ENCODE results near the gene ARF4.
"Not testable (repeated sequence)": the region's sequence is repeated elsewhere in the genome, so short reads cannot be mapped to it uniquely, and the experiment has no call there.

The ARF4 gene

DNA sequence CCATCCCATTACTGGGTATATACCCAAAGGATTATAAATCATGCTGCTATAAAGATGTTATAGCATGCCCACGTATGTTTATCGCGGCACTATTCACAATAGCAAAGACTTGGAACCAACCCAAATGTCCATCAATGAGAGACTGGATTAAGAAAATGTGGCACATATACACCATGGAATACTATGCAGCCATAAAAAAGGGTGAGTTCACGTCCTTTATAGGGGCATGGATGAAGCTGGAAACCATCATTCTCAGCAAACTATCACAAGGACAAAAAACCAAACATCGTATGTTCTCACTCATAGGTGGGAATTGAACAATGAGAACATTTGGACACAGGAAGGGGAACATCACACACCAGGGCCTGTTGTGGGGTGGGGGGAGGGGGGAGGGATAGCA is 14.7 kb upstream of the ARF4 start:
- H3K36me3 ChIP-seq (ENCODE audit: control insufficient read depth in 1 of 2, insufficient read depth in 2 of 2, low read length in 2 of 2); H3K27ac ChIP-seq (ENCODE audit: low read depth, low read length); H3K27me3 ChIP-seq (ENCODE audit: control insufficient read depth in 1 of 2, insufficient read depth in 2 of 2, low read length in 2 of 2); H3K9ac ChIP-seq (ENCODE audit: low read depth in 1 of 2, low read length in 2 of 2); H3K4me3 ChIP-seq (ENCODE audit: low read depth in 1 of 2, low read length in 2 of 2); H3K4me1 ChIP-seq (ENCODE audit: control insufficient read depth in 1 of 2, insufficient read depth in 2 of 2, low read length in 2 of 2); H3K9me3 ChIP-seq (ENCODE audit: control insufficient read depth in 1 of 2, low read length in 2 of 2): not testable (repeated sequence)

DNA sequence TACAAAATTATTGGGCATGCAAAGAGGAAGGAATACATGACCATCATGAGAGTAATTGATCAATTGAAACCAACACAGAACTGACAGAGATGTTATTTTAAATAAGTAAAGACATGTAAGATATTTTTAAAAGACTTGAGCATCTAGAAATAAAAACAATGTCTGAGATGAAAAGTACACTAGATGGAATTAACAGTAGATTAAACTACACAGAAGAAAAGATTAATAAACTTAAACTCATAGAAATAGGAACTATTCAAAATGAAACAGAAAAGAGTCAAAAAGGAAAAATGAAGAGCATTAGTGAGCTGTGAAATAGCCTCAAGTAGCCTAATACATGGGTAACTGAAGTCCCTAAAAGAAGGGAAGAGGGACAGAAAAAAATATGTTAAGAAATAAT is 8.5 kb upstream of the ARF4 start:
- H3K4me3 ChIP-seq (ENCODE audit: low read depth in 1 of 2, low read length in 2 of 2), result no peak overlapping the region
- H3K27me3 ChIP-seq (ENCODE audit: control insufficient read depth in 1 of 2, insufficient read depth in 2 of 2, low read length in 2 of 2), result no peaks in the 10 kb centered on the region
- H3K4me1 ChIP-seq (ENCODE audit: control insufficient read depth in 1 of 2, insufficient read depth in 2 of 2, low read length in 2 of 2), result no peaks in the 10 kb centered on the region
- H3K27ac ChIP-seq (ENCODE audit: low read depth, low read length), result no peak overlapping the region
- no peaks in the 10 kb centered on the region for H3K36me3 ChIP-seq (ENCODE audit: control insufficient read depth in 1 of 2, insufficient read depth in 2 of 2, low read length in 2 of 2)
- H3K9me3 ChIP-seq (ENCODE audit: control insufficient read depth in 1 of 2, low read length in 2 of 2), result no peaks in the 10 kb centered on the region
- no peak overlapping the region for H3K9ac ChIP-seq (ENCODE audit: low read depth in 1 of 2, low read length in 2 of 2)

DNA sequence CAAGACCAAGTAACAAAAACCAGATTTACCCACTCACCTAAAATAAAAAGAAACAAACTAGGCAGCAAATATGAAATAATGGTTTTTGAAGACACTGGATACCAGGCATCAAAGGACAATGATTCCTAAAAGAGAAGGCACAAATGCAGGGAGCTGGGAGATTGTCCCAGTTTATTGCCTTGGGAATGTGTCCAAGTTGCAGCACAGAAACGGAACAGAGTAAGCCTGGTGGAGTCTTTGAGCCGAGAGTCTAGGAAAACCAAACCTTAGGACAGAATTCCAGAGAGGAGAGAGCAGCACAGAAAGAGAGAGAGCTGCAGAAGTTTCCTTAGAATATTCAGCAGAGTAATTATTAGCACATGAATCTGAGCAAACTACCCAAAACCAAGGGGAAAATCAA is 7.8 kb upstream of the ARF4 start:
- Histone ChIP-seq H3K4me3 (ENCODE audit: low read depth in 1 of 2, low read length in 2 of 2) (peak overlapping the region in 1 of 2 donors; percentile 14), H3K27ac (ENCODE audit: low read depth, low read length) (no peak overlapping the region), H3K27me3 (ENCODE audit: control insufficient read depth in 1 of 2, insufficient read depth in 2 of 2, low read length in 2 of 2) (no peaks in the 10 kb centered on the region), H3K4me1 (ENCODE audit: control insufficient read depth in 1 of 2, insufficient read depth in 2 of 2, low read length in 2 of 2) (no peaks in the 10 kb centered on the region), H3K36me3 (ENCODE audit: control insufficient read depth in 1 of 2, insufficient read depth in 2 of 2, low read length in 2 of 2) (no peaks in the 10 kb centered on the region), H3K9me3 (ENCODE audit: control insufficient read depth in 1 of 2, low read length in 2 of 2) (no peaks in the 10 kb centered on the region), H3K9ac (ENCODE audit: low read depth in 1 of 2, low read length in 2 of 2) (no peak overlapping the region)

DNA sequence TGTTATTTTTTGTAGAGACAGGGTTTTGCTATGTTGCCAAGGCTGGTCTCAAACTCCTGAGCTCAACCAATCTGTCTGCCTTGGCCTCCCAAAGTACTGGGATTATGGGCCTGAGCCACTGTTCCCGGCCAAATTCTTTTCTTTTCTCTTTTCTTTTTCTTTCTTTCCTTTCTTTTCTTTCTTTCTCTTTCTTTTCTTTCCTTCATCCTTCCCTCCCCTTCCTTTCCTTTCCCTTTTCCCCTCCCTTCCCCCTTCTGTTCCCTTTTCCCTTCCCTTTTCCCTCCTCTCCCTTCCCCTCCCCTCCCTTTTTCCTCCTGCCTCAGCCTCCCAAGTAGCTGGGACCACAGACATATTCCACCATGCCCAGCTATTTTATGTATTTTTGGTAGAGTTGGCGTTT is 3.1 kb upstream of the ARF4 start:
- Histone ChIP-seq H3K4me3 (ENCODE audit: low read depth in 1 of 2, low read length in 2 of 2) (no peak overlapping the region), H3K36me3 (ENCODE audit: control insufficient read depth in 1 of 2, insufficient read depth in 2 of 2, low read length in 2 of 2) (no peaks in the 10 kb centered on the region), H3K9ac (ENCODE audit: low read depth in 1 of 2, low read length in 2 of 2) (no peak overlapping the region), H3K27ac (ENCODE audit: low read depth, low read length) (no peak overlapping the region), H3K27me3 (ENCODE audit: control insufficient read depth in 1 of 2, insufficient read depth in 2 of 2, low read length in 2 of 2) (no peaks in the 10 kb centered on the region), H3K9me3 (ENCODE audit: control insufficient read depth in 1 of 2, low read length in 2 of 2) (no peaks in the 10 kb centered on the region), H3K4me1 (ENCODE audit: control insufficient read depth in 1 of 2, insufficient read depth in 2 of 2, low read length in 2 of 2) (peaks cover 10 to 18% of the 10 kb centered on the region in 2 donors)

DNA sequence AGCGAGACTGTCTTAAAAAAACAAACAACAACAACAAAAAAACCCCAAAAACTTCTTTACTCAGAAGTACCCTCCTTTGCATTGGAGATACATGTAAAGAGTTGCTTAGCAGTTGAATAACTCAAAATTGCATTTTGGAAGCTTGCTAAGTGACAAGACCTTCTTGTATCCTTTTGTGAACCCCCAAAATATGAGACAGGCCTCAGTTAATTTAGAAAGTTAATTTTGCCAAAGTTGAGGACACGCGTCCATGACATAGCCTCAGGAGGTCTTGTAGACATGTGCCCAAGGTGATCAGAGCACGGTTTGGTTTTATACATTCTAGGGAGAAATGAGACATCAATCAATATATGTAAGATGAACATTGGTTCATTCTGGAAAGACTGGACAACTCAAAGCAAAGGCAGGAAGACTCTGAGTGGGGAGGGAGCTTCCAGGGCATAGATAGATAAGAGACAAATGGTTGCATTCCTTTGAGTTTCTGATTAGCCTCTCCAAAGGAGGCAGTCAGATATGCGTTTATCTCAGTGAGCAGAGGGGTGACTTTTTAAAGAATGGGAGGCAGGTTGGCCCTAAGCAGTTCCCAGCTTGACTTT is 1.7 kb upstream of the ARF4 start:
- peaks cover 10 to 31% of the 10 kb centered on the region in 2 donors for H3K4me1 ChIP-seq (ENCODE audit: control insufficient read depth in 1 of 2, insufficient read depth in 2 of 2, low read length in 2 of 2)
- H3K27me3 ChIP-seq (ENCODE audit: control insufficient read depth in 1 of 2, insufficient read depth in 2 of 2, low read length in 2 of 2), result no peaks in the 10 kb centered on the region
- peak overlapping the region; percentile 94 for H3K27ac ChIP-seq (ENCODE audit: low read depth, low read length)
- H3K36me3 ChIP-seq (ENCODE audit: control insufficient read depth in 1 of 2, insufficient read depth in 2 of 2, low read length in 2 of 2), result no peaks in the 10 kb centered on the region
- H3K4me3 ChIP-seq (ENCODE audit: low read depth in 1 of 2, low read length in 2 of 2), result peak overlapping the region; percentile 79 to 80
- H3K9me3 ChIP-seq (ENCODE audit: control insufficient read depth in 1 of 2, low read length in 2 of 2), result no peaks in the 10 kb centered on the region
- H3K9ac ChIP-seq (ENCODE audit: low read depth in 1 of 2, low read length in 2 of 2), result peak overlapping the region; percentile 61 to 88

DNA sequence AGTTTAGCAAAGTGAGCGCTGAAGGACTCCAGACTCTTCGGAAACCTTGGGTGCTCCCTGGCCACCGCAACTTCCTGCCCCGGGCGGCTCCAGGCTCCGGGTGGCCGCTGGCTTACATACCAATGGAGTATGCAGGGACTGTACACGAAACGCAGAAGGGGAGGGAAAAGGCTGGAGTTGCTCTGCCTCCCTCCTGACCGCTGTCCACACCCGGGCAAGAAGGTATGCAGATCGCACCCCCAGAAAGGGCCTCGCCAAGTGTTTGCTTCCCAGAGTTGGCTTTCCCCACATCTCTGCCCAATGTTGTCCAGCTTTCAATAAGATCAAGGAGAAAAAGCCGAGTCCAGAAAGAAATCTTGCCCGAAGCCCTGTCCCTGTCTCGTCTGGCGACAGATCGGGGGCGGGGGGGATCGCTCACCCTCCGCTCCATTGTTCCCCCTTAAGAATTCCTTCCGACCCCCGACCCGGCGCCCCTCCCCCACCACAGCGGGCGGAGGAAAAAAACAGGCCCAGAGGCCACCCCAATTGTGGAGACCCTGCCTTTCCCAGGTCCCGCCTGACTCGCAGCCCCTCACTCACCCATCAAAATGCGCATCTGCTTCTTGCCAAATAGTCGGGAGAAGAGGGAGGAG is 533 bp downstream of the ARF4 start:
- H3K9ac ChIP-seq (ENCODE audit: low read depth in 1 of 2, low read length in 2 of 2), result peak overlapping the region; percentile 89 to 99
- H3K27ac ChIP-seq (ENCODE audit: low read depth, low read length), result peak overlapping the region; percentile 100
- H3K4me1 ChIP-seq (ENCODE audit: control insufficient read depth in 1 of 2, insufficient read depth in 2 of 2, low read length in 2 of 2), result peaks cover 15 to 47% of the 10 kb centered on the region in 2 donors
- no peaks in the 10 kb centered on the region for H3K27me3 ChIP-seq (ENCODE audit: control insufficient read depth in 1 of 2, insufficient read depth in 2 of 2, low read length in 2 of 2)
- no peaks in the 10 kb centered on the region for H3K36me3 ChIP-seq (ENCODE audit: control insufficient read depth in 1 of 2, insufficient read depth in 2 of 2, low read length in 2 of 2)
- peak overlapping the region; percentile 82 to 98 for H3K4me3 ChIP-seq (ENCODE audit: low read depth in 1 of 2, low read length in 2 of 2)
- H3K9me3 ChIP-seq (ENCODE audit: control insufficient read depth in 1 of 2, low read length in 2 of 2), result no peaks in the 10 kb centered on the region

DNA sequence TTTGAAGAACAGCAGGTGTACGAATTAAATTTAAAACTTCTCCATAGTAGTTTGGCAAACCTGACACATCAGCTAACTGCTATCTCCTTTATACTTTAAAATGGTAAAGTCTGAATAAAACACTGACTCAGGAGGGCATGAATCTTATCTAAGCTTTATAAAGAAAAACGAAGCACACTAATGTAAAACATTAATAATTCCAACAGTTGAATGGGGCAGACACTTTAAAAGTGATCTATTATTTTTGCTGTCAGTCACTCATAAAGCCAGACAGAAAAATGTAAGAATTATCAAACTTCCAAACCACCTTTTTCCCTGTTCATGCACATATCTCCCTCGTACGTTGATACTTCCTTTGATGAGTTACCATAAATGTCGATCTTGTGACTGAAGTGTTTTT is 2.6 kb downstream of the ARF4 start:
- Histone ChIP-seq H3K4me1 (ENCODE audit: control insufficient read depth in 1 of 2, insufficient read depth in 2 of 2, low read length in 2 of 2) (peaks cover 15 to 45% of the 10 kb centered on the region in 2 donors), H3K36me3 (ENCODE audit: control insufficient read depth in 1 of 2, insufficient read depth in 2 of 2, low read length in 2 of 2) (no peaks in the 10 kb centered on the region), H3K27ac (ENCODE audit: low read depth, low read length) (no peak overlapping the region), H3K9ac (ENCODE audit: low read depth in 1 of 2, low read length in 2 of 2) (peak overlapping the region; percentile 7 to 99), H3K9me3 (ENCODE audit: control insufficient read depth in 1 of 2, low read length in 2 of 2) (no peaks in the 10 kb centered on the region), H3K27me3 (ENCODE audit: control insufficient read depth in 1 of 2, insufficient read depth in 2 of 2, low read length in 2 of 2) (no peaks in the 10 kb centered on the region), H3K4me3 (ENCODE audit: low read depth in 1 of 2, low read length in 2 of 2) (peak overlapping the region; percentile 82 to 98)

DNA sequence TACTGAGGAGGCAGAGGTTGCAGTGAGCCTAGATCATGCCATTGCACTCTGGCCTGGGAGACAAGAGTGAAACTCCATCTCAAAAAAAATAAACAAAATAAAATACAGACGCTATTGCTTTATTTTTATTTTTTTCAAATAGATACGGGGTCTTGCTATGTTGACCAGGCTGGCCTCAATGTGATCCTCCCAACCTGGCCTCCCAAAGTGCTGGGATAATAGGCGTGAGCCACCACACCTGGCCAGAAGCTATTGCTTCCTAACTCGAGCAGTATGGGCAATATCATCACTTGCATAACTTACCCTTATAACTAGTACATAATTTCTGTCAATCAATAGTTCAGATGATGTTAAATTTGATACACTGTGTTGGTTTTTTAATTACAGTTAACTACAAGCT is 3.0 kb downstream of the ARF4 start:
- Histone ChIP-seq H3K27ac (ENCODE audit: low read depth, low read length) (no peak overlapping the region), H3K4me3 (ENCODE audit: low read depth in 1 of 2, low read length in 2 of 2) (peak overlapping the region; percentile 82 to 98), H3K4me1 (ENCODE audit: control insufficient read depth in 1 of 2, insufficient read depth in 2 of 2, low read length in 2 of 2) (peaks cover 11 to 40% of the 10 kb centered on the region in 2 donors), H3K9me3 (ENCODE audit: control insufficient read depth in 1 of 2, low read length in 2 of 2) (no peaks in the 10 kb centered on the region), H3K27me3 (ENCODE audit: control insufficient read depth in 1 of 2, insufficient read depth in 2 of 2, low read length in 2 of 2) (no peaks in the 10 kb centered on the region), H3K36me3 (ENCODE audit: control insufficient read depth in 1 of 2, insufficient read depth in 2 of 2, low read length in 2 of 2) (no peaks in the 10 kb centered on the region), H3K9ac (ENCODE audit: low read depth in 1 of 2, low read length in 2 of 2) (peak overlapping the region in 1 of 2 donors; percentile 99)

DNA sequence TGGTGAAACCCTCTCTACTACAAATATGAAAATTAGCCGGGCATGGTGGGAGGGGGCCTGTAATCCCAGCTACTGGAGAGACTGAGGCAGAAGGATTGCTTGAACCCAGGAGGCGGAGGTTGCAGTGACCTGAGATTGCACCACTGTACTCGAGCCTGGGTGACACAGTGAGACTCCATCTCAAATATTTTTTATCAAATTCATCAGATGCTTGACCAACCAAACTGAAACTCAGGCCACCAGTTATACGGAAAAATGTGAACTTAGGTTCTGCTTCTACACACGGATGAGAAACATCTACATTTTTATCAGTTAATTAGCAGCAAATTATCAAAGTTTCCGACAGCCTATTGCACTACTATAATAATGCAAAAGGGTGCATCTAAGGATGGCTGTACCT is 4.8 kb downstream of the ARF4 start:
- H3K27me3 ChIP-seq (ENCODE audit: control insufficient read depth in 1 of 2, insufficient read depth in 2 of 2, low read length in 2 of 2), result no peaks in the 10 kb centered on the region
- no peak overlapping the region for H3K27ac ChIP-seq (ENCODE audit: low read depth, low read length)
- H3K4me1 ChIP-seq (ENCODE audit: control insufficient read depth in 1 of 2, insufficient read depth in 2 of 2, low read length in 2 of 2), result peaks cover 10 to 38% of the 10 kb centered on the region in 2 donors
- H3K9ac ChIP-seq (ENCODE audit: low read depth in 1 of 2, low read length in 2 of 2), result no peak overlapping the region
- H3K9me3 ChIP-seq (ENCODE audit: control insufficient read depth in 1 of 2, low read length in 2 of 2), result no peaks in the 10 kb centered on the region
- no peaks in the 10 kb centered on the region for H3K36me3 ChIP-seq (ENCODE audit: control insufficient read depth in 1 of 2, insufficient read depth in 2 of 2, low read length in 2 of 2)
- H3K4me3 ChIP-seq (ENCODE audit: low read depth in 1 of 2, low read length in 2 of 2), result no peak overlapping the region

DNA sequence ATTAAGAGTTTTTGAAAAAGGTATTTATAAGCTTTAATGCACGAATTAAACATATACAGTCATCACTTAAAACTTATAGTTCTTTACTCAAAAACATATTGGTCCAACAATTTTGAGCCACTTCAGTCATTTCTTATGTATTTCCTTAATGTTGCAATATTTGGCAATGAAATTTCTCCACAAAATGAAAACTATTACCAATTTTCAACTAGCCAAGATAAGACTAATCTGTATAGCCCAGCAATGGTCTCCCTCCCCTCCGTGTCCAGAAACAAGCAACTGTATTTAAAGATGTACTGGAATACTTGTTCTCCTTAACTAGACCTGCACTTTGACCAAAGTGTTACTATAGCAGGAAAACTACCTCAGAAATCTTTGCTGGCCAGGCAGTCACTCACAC is 9.2 kb downstream of the ARF4 start:
- Histone ChIP-seq H3K9me3 (ENCODE audit: control insufficient read depth in 1 of 2, low read length in 2 of 2) (no peaks in the 10 kb centered on the region), H3K4me1 (ENCODE audit: control insufficient read depth in 1 of 2, insufficient read depth in 2 of 2, low read length in 2 of 2) (peaks cover 12 to 30% of the 10 kb centered on the region in 2 donors), H3K27me3 (ENCODE audit: control insufficient read depth in 1 of 2, insufficient read depth in 2 of 2, low read length in 2 of 2) (no peaks in the 10 kb centered on the region), H3K36me3 (ENCODE audit: control insufficient read depth in 1 of 2, insufficient read depth in 2 of 2, low read length in 2 of 2) (peaks cover 6 to 9% of the 10 kb centered on the region in 2 donors), H3K9ac (ENCODE audit: low read depth in 1 of 2, low read length in 2 of 2) (no peak overlapping the region), H3K4me3 (ENCODE audit: low read depth in 1 of 2, low read length in 2 of 2) (no peak overlapping the region), H3K27ac (ENCODE audit: low read depth, low read length) (no peak overlapping the region)
